GM12891 (cell line): Measurements from ENCODE around the gene CENPS.

Source experiments
- DNase-seq: peaks from one replicate; pipeline ENCODE4 v3.0.0; 2011; ENCODE audit warnings: low spot score; ENCODE audit not compliant: insufficient read length
- FAIRE-seq: peaks from 2 replicates; lab custom pipeline; 2011; peaks lifted over from hg19 to GRCh38; lab: Jason Lieb, UNC
- PAX5 ChIP-seq: IDR thresholded peaks from 2 replicates; pipeline ENCODE4 v1.6.1; 2011; ENCODE audit warnings: low read length, moderate library complexity, mild to moderate bottlenecking; ENCODE audit not compliant: insufficient read depth, severe bottlenecking
- POLR2A ChIP-seq: IDR thresholded peaks from 2 replicates; pipeline ENCODE4 v1.6.1; 2011; ENCODE audit warnings: low read depth, low read length, control low read depth
- POLR2AphosphoS5 ChIP-seq: IDR thresholded peaks from 2 replicates; pipeline ENCODE4 v1.6.1; 2011; ENCODE audit warnings: low read depth, low read length, control low read depth
- POU2F2 ChIP-seq: IDR thresholded peaks from 2 replicates; pipeline ENCODE4 v1.6.1; 2011; ENCODE audit warnings: low read depth, mild to moderate bottlenecking, control low read depth, low read length, moderate library complexity
- SPI1 ChIP-seq: IDR thresholded peaks from 2 replicates; pipeline ENCODE4 v1.6.1; 2011; ENCODE audit warnings: low read depth, low read length, control low read depth
- TAF1 ChIP-seq: IDR thresholded peaks from 2 replicates; pipeline ENCODE4 v1.6.1; 2011; ENCODE audit warnings: low read depth, low read length, control low read depth

Gene CENPS

DNA sequence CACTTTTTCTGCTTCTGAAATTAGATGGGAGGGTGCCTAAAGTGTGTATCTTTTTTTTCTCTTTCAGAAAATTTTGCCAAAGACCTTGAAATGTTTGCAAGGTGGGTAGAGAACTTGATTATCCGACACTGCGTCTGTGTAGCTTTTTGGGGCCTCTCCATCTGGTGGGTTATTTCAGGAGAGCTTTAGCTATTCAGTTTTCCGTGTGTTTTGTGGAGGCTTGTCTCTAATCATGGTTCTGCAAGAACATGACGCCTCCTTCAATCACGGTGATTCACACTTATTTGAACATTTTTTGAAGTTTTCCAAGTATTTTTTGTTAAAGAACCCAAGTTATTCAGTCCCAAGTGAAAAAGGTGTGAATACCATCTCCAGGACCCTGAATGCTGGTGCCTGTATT, 4.4 kb downstream of the CENPS start:
- no peak for TF ChIP-seq TAF1
- TF ChIP-seq POLR2A: no peak
- TF ChIP-seq SPI1: no peak
- TF ChIP-seq POU2F2: no peak
- TF ChIP-seq PAX5: no peak
- TF ChIP-seq POLR2AphosphoS5: no peak
- DNase-seq (no peak), FAIRE-seq (no peak)

DNA sequence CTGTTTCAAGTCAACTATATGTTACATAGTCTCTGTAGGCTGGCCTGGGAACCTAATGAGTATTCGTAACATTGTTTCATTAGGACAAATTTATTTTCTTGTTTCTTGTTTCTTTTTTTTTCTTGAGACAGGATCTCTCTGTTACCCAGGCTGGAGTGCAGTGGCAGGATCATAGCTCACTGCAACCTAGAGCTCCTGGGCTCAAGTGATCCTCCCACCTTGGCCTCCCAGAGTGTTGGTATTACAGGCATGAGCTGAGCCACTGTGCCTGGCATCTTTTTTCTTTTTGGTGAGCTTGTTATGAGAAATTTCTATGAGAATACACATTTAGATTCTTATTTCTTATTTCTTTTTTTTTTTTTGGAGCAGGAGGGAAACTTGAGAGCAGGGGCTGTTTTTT, 6.8 kb downstream of the CENPS start:
- no peak for TF ChIP-seq POLR2A
- TF ChIP-seq POU2F2: no peak
- TF ChIP-seq SPI1: no peak
- no peak for TF ChIP-seq PAX5
- no peak for TF ChIP-seq POLR2AphosphoS5
- TF ChIP-seq TAF1: no peak
- FAIRE-seq: no peak
- DNase-seq: no peak

DNA sequence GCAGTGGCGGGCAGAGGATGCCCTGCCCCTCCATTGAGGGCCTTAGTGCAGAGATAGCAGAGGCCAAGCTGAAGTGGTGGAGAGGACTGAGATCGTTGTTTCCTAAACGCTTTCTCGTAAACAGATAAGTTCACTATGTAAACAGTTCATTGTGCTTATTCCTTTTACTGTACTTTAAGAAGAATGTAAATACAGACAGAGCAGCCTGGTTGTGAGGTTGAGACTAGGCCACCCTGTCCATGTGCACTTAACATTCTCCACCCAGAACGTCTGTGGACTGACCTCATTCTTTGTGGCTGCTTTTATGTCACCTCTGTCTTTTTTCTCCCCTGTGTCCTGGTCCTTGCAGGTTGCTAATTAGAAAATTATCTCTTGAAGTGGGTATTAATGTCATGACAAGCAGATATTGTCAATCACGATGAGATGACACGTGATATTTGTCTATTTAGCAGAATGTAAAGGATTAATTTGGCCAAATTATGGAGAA, 8.5 kb downstream of the CENPS start:
- no peak for DNase-seq
- TF ChIP-seq POLR2AphosphoS5 (no peak), POU2F2 (no peak), SPI1 (no peak), PAX5 (no peak), TAF1 (no peak), POLR2A (no peak)
- FAIRE-seq: no peak

DNA sequence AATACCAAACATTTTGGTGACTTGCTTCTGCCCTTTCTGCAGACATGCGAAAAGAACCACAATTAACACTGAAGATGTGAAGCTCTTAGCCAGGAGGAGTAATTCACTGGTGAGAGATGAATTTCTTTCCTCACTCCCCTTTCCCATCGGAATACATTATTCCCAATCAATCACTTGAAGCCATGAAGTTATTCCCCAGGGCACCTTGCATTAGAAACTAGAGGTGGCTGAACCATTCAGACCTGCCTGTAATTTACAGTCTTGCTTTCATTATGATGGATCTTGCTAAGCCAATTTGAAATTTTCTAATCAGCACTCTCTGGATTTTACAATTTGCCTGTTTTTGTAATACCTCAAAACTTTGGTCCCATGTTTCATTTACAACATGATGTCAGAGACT, 10.1 kb downstream of the CENPS start:
- no peak for FAIRE-seq
- TF ChIP-seq POLR2A: no peak
- TF ChIP-seq POU2F2: no peak
- no peak for TF ChIP-seq SPI1
- no peak for TF ChIP-seq TAF1
- no peak for TF ChIP-seq PAX5
- no peak for TF ChIP-seq POLR2AphosphoS5

DNA sequence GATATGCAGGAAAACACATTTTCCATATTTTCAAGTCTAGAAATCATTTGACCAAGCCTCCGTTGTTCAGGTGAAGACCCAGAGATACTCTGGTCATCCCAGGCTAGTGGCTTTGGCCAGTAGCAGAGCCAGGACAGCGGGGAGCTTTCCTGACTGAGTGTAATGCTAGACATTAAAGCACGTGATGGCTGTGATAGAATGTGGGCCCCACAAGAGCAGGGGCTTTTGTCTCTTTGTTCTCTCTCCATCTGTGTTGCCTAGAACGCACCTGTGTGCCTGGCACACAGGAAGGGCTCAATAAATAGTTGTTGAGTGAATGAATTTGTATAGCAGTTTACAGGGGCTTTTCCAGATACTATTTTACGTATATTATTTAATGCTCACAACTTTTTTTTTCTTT, 10.6 kb downstream of the CENPS start:
- TF ChIP-seq SPI1: no peak
- FAIRE-seq: no peak
- DNase-seq: no peak

More for the DNA sequence above, 10.1 kb downstream of the CENPS start:
- no peak for DNase-seq

DNA sequence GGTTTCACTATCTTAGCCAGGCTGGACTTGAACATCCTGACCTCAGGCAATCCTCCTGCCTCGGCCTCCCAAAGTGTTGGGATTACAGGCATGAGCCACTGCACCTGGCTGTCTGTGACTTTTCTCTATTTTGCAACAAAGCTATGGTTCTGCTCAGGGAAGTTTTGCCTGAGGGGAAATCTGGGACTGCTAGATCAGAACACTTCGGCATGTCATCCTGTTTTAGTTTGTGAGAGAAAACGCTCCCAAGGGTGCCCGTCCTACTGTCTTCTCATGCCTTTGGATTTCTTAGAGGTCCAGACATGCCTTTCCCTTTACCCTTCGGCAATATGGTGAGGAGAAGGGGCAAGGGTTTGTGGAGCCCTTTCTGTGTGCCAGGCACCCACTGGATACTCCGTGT, 14.0 kb downstream of the CENPS start:
- FAIRE-seq: no peak
- no peak for TF ChIP-seq POU2F2
- no peak for TF ChIP-seq POLR2A
- TF ChIP-seq POLR2AphosphoS5: no peak
- TF ChIP-seq TAF1: no peak
- TF ChIP-seq PAX5: no peak
- no peak for TF ChIP-seq SPI1

DNA sequence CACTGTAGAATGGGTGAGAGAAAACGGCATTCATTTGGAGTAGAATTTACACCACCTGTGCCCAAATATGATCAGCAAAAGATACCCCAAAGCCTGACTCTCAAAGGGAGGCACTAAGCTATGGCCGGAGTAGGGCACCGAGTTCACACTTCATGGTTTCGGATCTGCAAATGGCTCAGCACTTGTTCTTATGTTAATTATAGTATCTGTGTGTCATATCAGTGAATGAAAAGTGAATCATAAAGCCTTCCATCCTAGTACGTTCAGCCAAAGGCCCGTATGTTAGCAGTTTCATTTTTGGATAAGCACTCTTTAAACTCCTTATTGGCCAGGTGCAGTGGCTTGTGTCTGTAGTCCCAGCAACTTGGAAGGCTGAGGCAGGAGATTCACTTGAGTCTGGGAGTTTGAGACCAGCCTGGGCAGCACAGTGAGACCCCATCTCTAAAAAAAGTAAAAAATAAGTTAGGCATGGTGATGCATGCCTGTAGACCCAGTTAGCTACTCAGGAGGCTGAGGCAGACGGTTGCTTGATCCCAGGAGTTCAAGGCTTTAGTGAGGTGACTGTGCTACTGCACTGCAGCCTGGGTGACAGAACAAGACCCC, 14.7 kb downstream of the CENPS start:
- no peak for TF ChIP-seq POLR2AphosphoS5
- TF ChIP-seq POLR2A: no peak
- no peak for TF ChIP-seq TAF1
- no peak for TF ChIP-seq PAX5
- no peak for TF ChIP-seq POU2F2
- no peak for TF ChIP-seq SPI1
- FAIRE-seq (no peak), DNase-seq (no peak)

More for the DNA sequence above, 14.0 kb downstream of the CENPS start:
- DNase-seq: no peak

DNA sequence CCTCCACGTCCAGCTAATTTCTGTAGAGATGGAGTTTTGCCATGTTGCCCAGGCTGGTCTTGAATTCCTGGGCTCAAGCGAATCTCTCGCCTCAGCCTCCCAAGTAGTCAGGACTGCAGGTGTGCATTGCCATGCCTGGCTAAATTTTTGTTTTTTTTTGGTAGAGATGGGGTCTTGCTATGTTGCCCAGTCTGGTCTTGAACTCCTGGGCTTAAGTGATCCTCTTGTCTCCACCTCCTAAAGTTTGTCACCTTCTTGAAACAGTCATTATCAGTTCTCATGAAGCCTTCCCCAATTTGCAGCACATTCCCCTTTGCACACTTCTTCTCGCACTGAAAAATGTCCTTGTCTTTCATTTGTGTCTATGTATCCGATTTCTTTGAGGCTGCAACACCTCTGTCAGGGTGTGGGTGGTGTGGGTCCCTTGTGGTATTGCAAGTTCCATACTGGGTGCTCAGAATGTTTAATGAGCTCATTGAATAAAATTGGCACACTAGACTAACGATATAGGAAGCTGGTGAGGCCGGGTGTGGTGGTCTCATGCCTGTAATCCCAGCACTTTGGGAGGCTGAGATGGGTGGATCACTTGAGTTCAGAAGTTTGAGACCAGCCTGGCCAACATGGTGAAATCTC, 16.7 kb downstream of the CENPS start:
- no peak for TF ChIP-seq TAF1
- TF ChIP-seq PAX5: no peak
- no peak for TF ChIP-seq POLR2AphosphoS5
- no peak for TF ChIP-seq SPI1
- TF ChIP-seq POU2F2: no peak
- no peak for TF ChIP-seq POLR2A
- FAIRE-seq (no peak), DNase-seq (no peak)

DNA sequence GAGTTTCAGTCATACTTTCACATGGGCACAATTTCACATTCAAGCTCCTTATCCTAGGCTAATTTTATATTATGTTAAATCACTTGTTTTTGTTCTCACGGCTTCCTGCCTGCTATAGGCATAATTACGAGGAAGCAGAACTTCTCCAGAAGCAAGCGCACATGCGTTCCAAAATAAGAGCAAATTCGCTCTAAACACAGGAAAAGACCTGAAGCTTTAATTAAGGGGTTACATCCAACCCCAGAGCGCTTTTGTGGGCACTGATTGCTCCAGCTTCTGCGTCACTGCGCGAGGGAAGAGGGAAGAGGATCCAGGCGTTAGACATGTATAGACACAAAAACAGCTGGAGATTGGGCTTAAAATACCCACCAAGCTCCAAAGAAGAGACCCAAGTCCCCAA, 19.5 kb downstream of the CENPS start, which contains the start of gene CORT:
Gene CORT (plus strand): TSS at position 281 of the 400 bp plus-strand sequence. CDS start 193 bp downstream, outside the sequence.
- TF ChIP-seq POLR2AphosphoS5: no peak
- TF ChIP-seq POU2F2: no peak
- FAIRE-seq (no peak), DNase-seq (no peak)

DNA sequence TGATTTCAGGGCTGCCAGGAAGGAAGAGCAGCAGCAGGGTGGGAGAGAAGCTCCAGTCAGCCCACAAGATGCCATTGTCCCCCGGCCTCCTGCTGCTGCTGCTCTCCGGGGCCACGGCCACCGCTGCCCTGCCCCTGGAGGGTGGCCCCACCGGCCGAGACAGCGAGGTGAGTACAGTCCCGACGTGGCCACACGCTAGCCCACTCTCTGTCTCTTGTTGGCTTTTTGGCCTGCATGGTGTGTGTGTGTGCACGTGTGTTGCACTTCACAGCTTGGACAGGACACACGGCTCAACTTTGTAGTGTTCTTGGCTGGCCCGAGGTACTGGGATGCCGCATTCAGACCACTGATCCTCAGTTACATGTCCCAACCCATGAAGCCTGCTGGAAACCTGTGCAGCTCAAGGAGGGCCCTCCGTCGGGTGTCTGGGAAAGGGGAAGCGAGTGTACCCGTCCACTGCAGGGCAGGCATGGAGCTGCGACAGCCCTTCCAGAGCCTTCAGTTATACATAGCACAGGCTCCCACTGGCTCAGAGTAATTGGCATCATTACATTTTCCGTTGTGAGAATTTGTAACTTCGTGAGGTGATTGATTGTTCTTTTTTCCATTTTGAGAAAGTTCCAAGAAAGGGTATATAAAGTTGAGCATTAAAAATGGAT, 20.1 kb downstream of the CENPS start:
- no peak for DNase-seq
- FAIRE-seq: no peak
- no peak for TF ChIP-seq POLR2AphosphoS5
- TF ChIP-seq POU2F2: no peak
- TF ChIP-seq PAX5: no peak
- no peak for TF ChIP-seq SPI1
- TF ChIP-seq POLR2A: no peak
- no peak for TF ChIP-seq TAF1
